HepG2 (cell line): Measurements from ENCODE around the gene FNDC3B. TPM values are rescaled to one million over a fixed set of nuclear protein-coding genes. Genes with fewer than 3 reads are reported as not detected.

Experiments
- ARNT ChIP-seq: fragments of 450-650 bp; IDR thresholded peaks from 2 replicates; pipeline ENCODE4 v1.6.1; 2017
- FOXP4 ChIP-seq: sonication (generic); formaldehyde crosslinking; IDR thresholded peaks from 2 replicates; pipeline ENCODE4 v1.4.0; 2020; ENCODE audit warnings: missing genetic modification reagents
- GPN1 ChIP-seq: sonication (generic); formaldehyde crosslinking; IDR thresholded peaks from 2 replicates; pipeline ENCODE4 v1.5.1; 2020; ENCODE audit warnings: missing genetic modification reagents, borderline replicate concordance
- HBP1 ChIP-seq: IDR thresholded peaks from 2 replicates; pipeline ENCODE4 v1.6.1; 2016; ENCODE audit warnings: low read depth, control low read depth
- IKZF4 ChIP-seq: sonication (generic); formaldehyde crosslinking; IDR thresholded peaks from 2 replicates; pipeline ENCODE4 v1.5.1; 2020; ENCODE audit warnings: borderline replicate concordance, mild to moderate bottlenecking, low read depth, missing genetic modification reagents; ENCODE audit errors: not compliant biosample characterization
- JDP2 ChIP-seq: sonication (generic); formaldehyde crosslinking; IDR thresholded peaks from 2 replicates; pipeline ENCODE4 v1.8.1; 2022; ENCODE audit warnings: missing genetic modification reagents, borderline replicate concordance
- KLF12 ChIP-seq: sonication (generic); formaldehyde crosslinking; IDR thresholded peaks from 2 replicates; pipeline ENCODE4 v1.4.0; 2020; ENCODE audit warnings: missing genetic modification reagents, borderline replicate concordance
- LCORL ChIP-seq, 2 experiments: fragments of 450-650 bp in 1 of 2; sonication (generic) in 1 of 2; formaldehyde crosslinking in 1 of 2; IDR thresholded peaks; 2 replicates each; pipeline versions ENCODE4 v1.5.0 to v1.6.1; 2017 to 2020; ENCODE audit warnings: antibody characterized with exemption in 1 of 2, missing genetic modification reagents in 1 of 2
- NCOR1 ChIP-seq: fragments of 200-600 bp; sonication (generic); IDR thresholded peaks from 2 replicates; pipeline ENCODE4 v1.7.0; 2017; ENCODE audit warnings: antibody characterized with exemption, low read length, borderline replicate concordance
- NR3C1 ChIP-seq: sonication (generic); formaldehyde crosslinking; IDR thresholded peaks from 2 replicates; pipeline ENCODE4 v1.4.0; 2020; ENCODE audit warnings: missing genetic modification reagents
- RAD21 ChIP-seq: fragments of 450-650 bp; formaldehyde crosslinking; IDR thresholded peaks from 2 replicates; pipeline ENCODE4 v1.5.0; 2020; ENCODE audit warnings: mild to moderate bottlenecking
- RXRA ChIP-seq: sonication (generic); formaldehyde crosslinking; IDR thresholded peaks from 2 replicates; pipeline ENCODE4 v1.5.1; 2020; ENCODE audit warnings: missing genetic modification reagents
- SMAD1 ChIP-seq: sonication (generic); formaldehyde crosslinking; IDR thresholded peaks from 2 replicates; pipeline ENCODE4 v1.4.0; 2020; ENCODE audit warnings: missing genetic modification reagents, low read depth, mild to moderate bottlenecking, borderline replicate concordance
- SP4 ChIP-seq: sonication (generic); formaldehyde crosslinking; IDR thresholded peaks from 2 replicates; pipeline ENCODE4 v1.8.1; 2023; ENCODE audit warnings: mild to moderate bottlenecking, missing genetic modification reagents
- ZNF263 ChIP-seq: sonication (generic); formaldehyde crosslinking; IDR thresholded peaks from 2 replicates; pipeline ENCODE4 v1.4.0; 2020; ENCODE audit warnings: missing genetic modification reagents
- ZNF407 ChIP-seq: sonication (generic); formaldehyde crosslinking; IDR thresholded peaks from one replicate; pipeline ENCODE4 v1.5.1; 2020; ENCODE audit warnings: mild to moderate bottlenecking, missing genetic modification reagents; ENCODE audit errors: not compliant biosample characterization
- ZNF615 ChIP-seq: sonication (generic); formaldehyde crosslinking; IDR thresholded peaks from 2 replicates; pipeline ENCODE4 v1.5.0; 2020; ENCODE audit warnings: mild to moderate bottlenecking, missing genetic modification reagents, borderline replicate concordance
- ZNF660 ChIP-seq: sonication (generic); formaldehyde crosslinking; IDR thresholded peaks from 2 replicates; pipeline ENCODE4 v1.5.1; 2020; ENCODE audit warnings: mild to moderate bottlenecking, low read depth, missing genetic modification reagents, borderline replicate concordance
- ZNF678 ChIP-seq: sonication (generic); formaldehyde crosslinking; IDR thresholded peaks from 2 replicates; pipeline ENCODE4 v1.4.0; 2020; ENCODE audit warnings: mild to moderate bottlenecking, missing genetic modification reagents
- polyA plus RNA-seq, 8 experiments: library from polyadenylated mRNA; depleted of rRNA in 3 of 8; stranded (reverse) in 7 of 8; unstranded in 1 of 8; fragments of >200 nt; fragmentation: Illumina TruSeq in 4 of 8; extraction: Trizol in 4 of 8; gene quantifications; 2 replicates each; pipeline versions ENCODE4 v1.2.1 to v1.2.3, GENCODE V29; 2011 to 2016; ENCODE audit warnings: low read depth in 4 of 8, missing spikeins in 1 of 8, mixed read lengths in 1 of 8; ENCODE audit not compliant: insufficient read depth in 1 of 8
- total RNA-seq, 5 experiments: library from RNA; depleted of rRNA; stranded (reverse); fragments of >200 nt; fragmentation: Illumina TruSeq; extraction: Trizol; gene quantifications; 2 replicates each; pipeline ENCODE4 v1.2.3, GENCODE V29; 2016; ENCODE audit warnings: low read depth in 1 of 5

The FNDC3B gene
- total and polyA plus RNA-seq, 2 of the 13 experiments (the other 11 are each of a cell fraction or from before 2014, with no cell fraction given): 74.8 to 103 TPM

- peak; percentile 57; the same call in 1 of the 2 replicates for TF ChIP-seq FOXP4 (CRISPR knock-in tag)
- 0 out of 2 replicates have a peak, but pooled peaks have one; percentile 18 for TF ChIP-seq KLF12 (CRISPR knock-in tag)
- TF ChIP-seq ZNF615 (CRISPR knock-in tag): no peak
- TF ChIP-seq SMAD1 (CRISPR knock-in tag): no peak
- no peak for TF ChIP-seq ZNF660
- TF ChIP-seq GPN1 (CRISPR knock-in tag): no peak
- TF ChIP-seq NCOR1: peak; percentile 82; the same call in 1 of the 2 replicates
- TF ChIP-seq RXRA (CRISPR knock-in tag): no peak
- TF ChIP-seq ARNT: no peak
- no peak for TF ChIP-seq RAD21 (CRISPR knock-in tag)
- no peak for TF ChIP-seq SP4 (CRISPR knock-in tag)
- TF ChIP-seq IKZF4: no peak
- no peak for TF ChIP-seq NR3C1 (CRISPR knock-in tag)
- TF ChIP-seq JDP2 (CRISPR knock-in tag): no peak
- no peak for TF ChIP-seq ZNF407 (CRISPR knock-in tag)
- TF ChIP-seq LCORL (IDR thresholded peaks at IDR 0.05): 0 out of 2 replicates have a peak, but pooled peaks have one; percentile 33
- TF ChIP-seq LCORL (CRISPR knock-in tag; IDR thresholded peaks at IDR 0.05): 0 out of 2 replicates have a peak, but pooled peaks have one; percentile 49
- no peak for TF ChIP-seq ZNF263 (CRISPR knock-in tag)
- TF ChIP-seq ZNF678: no peak
- TF ChIP-seq HBP1 (CRISPR knock-in tag): 0 out of 2 replicates have a peak, but pooled peaks have one; percentile 52
Observed at GRCh38 chr3:172061724-172062184, 22.4 kb downstream of the FNDC3B start (continued).
